Activated CD4-positive, alpha-beta memory T cell treated with anti-CD3 and anti-CD28 coated beads for 36 hours (primary cell): Measurements from ENCODE around the gene CHTOP. TPM values are rescaled to one million over a fixed set of nuclear protein-coding genes. Genes with fewer than 3 reads are reported as not detected.
A peak's percentile ranks its signal among the peaks of the same experiment; 100 is the strongest.

Experiments
- CTCF ChIA-PET: fragments of 350-600 bp; sonication (Branson Sonifier 250); formaldehyde crosslinking; loops from one replicate; lab custom pipeline; 2021; ENCODE audit warnings: antibody characterized with exemption, inconsistent platforms; lab: Charles Lee
- POLR2A ChIA-PET: fragments of 350-600 bp; sonication (Branson Sonifier 250); formaldehyde crosslinking; loops from one replicate; lab custom pipeline; 2021; ENCODE audit warnings: antibody characterized with exemption; lab: Charles Lee
- DNase-seq: peaks from one replicate; pipeline ENCODE4 v3.0.0-alpha.2; 2020
- H3K27ac Mint-ChIP-seq: one replicate; pipeline ENCODE4 v1.8.0; 2021; ENCODE audit warnings: mixed read lengths
- H3K27me3 Mint-ChIP-seq: one replicate; pipeline ENCODE4 v1.8.0; 2021; ENCODE audit warnings: mixed read lengths
- H3K36me3 Mint-ChIP-seq: one replicate; pipeline ENCODE4 v1.8.0; 2021; ENCODE audit warnings: mixed read lengths
- H3K4me1 Mint-ChIP-seq: one replicate; pipeline ENCODE4 v1.8.0; 2021; ENCODE audit warnings: low read depth, mixed read lengths
- H3K4me3 Mint-ChIP-seq: one replicate; pipeline ENCODE4 v1.8.0; 2021; ENCODE audit warnings: mild to moderate bottlenecking, mixed read lengths
- H3K9me3 Mint-ChIP-seq: one replicate; pipeline ENCODE4 v1.8.0; 2021; ENCODE audit warnings: mixed read lengths
- intact Hi-C: fragments of 100-400 bp; cut with micrococcal nuclease; formaldehyde crosslinking; loops from one replicate; pipeline ENCODE4 v1.15.1; 2023
- total RNA-seq, 2 experiments: library from RNA; stranded (reverse); gene quantifications; one replicate each; pipeline ENCODE4 v1.2.3, GENCODE V29; 2021

CHTOP gene
- total RNA-seq, 2 experiments from 2014 or later = 92.5 to 94.7 TPM

GRCh38 chr1:153649137-153649862 lies 15.4 kb downstream of the CHTOP start:
- Mint-ChIP-seq H3K36me3 (peaks cover 22% of the 10 kb centered on the region), H3K27ac (peak overlapping the region; percentile 43), H3K9me3 (no peaks in the 10 kb centered on the region), H3K4me1 (peaks cover 27% of the 10 kb centered on the region), H3K4me3 (no peak overlapping the region), H3K27me3 (no peaks in the 10 kb centered on the region)
- no peak for DNase-seq
- POLR2A ChIA-PET = interaction anchor here (0.8 to 4.1 kb wide), 3 partner anchors 9 to 15 kb away, joined by 6 to 24 read pairs (median 6); partner anchors contain the start of gene CHTOP
- CTCF ChIA-PET = interaction anchor here (0.6 kb wide), 1 partner anchor 23 kb away, joined by 3 read pairs; no protein-coding TSS in a partner anchor
- intact Hi-C loops = no loop called here

DNA sequence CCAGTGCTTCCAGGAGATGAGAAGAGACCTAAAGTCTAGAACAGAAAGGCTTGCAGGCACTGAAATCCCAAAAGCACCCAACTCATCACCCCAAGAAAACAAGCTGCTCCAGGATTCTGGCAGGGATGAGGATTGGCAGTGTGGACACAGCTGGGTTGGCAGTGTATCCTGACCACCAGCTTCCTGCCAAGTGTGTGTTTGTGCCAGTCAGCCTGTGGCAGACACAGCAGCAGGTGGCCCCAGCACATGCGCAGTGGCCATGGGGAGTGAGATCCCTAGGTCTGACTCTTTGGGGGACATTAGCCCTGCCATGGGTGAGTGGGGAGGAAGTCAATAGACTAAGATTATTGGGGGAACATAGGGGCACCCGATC lies 16.0 kb downstream of the CHTOP start:
- H3K36me3 Mint-ChIP-seq = peaks cover 18% of the 10 kb centered on the region
- no peak overlapping the region for H3K4me3 Mint-ChIP-seq
- intact Hi-C loops = loop anchor here (10.0 kb wide), 1 partner anchor 1355 kb away; the partner anchor contains the start of gene ZBTB7B
- ChIA-PET CTCF (no interaction called here), POLR2A (interaction anchor here (0.8 to 4.1 kb wide), 3 partner anchors 10 to 15 kb away, joined by 6 to 24 read pairs (median 6); partner anchors contain the start of gene CHTOP)
- H3K27ac Mint-ChIP-seq = peak overlapping the region; percentile 43
- peaks cover 25% of the 10 kb centered on the region for H3K4me1 Mint-ChIP-seq
- no peak for DNase-seq
- no peaks in the 10 kb centered on the region for H3K9me3 Mint-ChIP-seq
- H3K27me3 Mint-ChIP-seq = no peaks in the 10 kb centered on the region

DNA sequence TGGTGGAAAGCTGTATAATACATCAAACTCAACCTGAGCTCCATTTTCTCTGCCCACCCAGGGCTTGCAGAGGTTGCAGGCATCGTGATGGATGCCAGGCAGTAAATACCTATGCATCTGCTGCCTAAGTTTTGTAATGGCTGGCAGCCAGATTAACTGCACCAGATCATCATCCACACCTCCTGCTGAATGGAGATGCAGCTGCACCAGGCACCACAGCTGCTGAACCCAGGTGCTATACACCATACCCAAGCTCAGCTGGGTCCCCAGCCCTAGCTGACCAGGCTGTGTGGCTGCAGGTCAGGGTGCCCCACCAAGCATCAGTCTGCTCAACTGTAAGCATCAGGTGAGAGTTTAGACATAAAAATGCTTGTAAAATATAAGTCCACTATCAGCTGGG lies 17.9 kb downstream of the CHTOP start:
- no peak overlapping the region for H3K4me3 Mint-ChIP-seq
- H3K27me3 Mint-ChIP-seq = no peaks in the 10 kb centered on the region
- H3K9me3 Mint-ChIP-seq = no peaks in the 10 kb centered on the region
- intact Hi-C loops = loop anchor here (10.0 kb wide), 1 partner anchor 1353 kb away; the partner anchor contains the start of gene ZBTB7B
- H3K4me1 Mint-ChIP-seq = peaks cover 21% of the 10 kb centered on the region
- no peak for DNase-seq
- CTCF ChIA-PET = interaction anchor here (0.9 to 2.1 kb wide), 5 partner anchors 14 to 157 kb away, joined by 3 to 7 read pairs (median 4); no protein-coding TSS in a partner anchor
- H3K36me3 Mint-ChIP-seq = peaks cover 2% of the 10 kb centered on the region
- POLR2A ChIA-PET = interaction anchor here (0.7 to 2.4 kb wide), 4 partner anchors 13 to 76 kb away, joined by 3 to 6 read pairs (median 4); partner anchors contain the start of genes CHTOP and INTS3
- H3K27ac Mint-ChIP-seq = no peak overlapping the region

DNA sequence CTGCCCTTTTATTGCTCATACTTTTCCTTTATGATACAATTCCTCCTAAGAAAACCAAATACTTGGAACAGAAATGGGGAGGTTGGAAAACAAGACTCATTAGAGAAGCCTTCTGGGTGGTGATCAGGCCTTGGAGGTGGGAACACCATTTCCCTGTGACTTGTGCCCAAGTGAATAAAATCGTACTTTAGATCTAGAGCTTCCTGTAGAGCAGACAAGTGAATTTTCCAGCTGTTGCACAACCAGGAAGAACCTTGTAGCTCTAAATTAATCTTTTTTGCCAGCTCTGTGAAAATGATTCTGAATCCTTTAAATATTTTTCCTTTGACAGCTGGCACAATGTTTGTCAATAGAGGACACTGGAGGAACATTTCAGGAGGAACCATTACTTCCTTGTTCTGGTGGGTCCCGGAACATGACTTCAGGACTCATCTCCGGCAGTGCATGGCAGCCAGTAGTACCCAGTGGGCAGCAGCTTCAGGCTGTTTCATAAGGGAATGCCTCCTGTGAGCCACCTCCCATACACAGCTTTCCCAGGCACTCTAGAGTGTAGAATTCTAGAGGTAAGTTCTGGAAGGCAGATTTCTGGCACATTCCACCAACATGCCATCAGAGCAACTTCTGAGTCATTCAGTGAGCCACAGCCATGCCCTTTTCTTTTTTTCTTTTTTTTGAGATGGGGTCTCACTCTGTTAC lies 19.1 kb downstream of the CHTOP start:
- ChIA-PET CTCF (interaction anchor here (1.4 to 2.1 kb wide), 2 partner anchors 121 to 143 kb away, joined by 4 to 7 read pairs; no protein-coding TSS in a partner anchor), POLR2A (interaction anchor here (2.4 kb wide), 1 partner anchor 19 kb away, joined by 6 read pairs; the partner anchor contains the start of gene CHTOP)
- Mint-ChIP-seq H3K4me3 (no peak overlapping the region), H3K36me3 (no peaks in the 10 kb centered on the region), H3K9me3 (no peaks in the 10 kb centered on the region), H3K27me3 (no peaks in the 10 kb centered on the region), H3K27ac (no peak overlapping the region), H3K4me1 (peaks cover 16% of the 10 kb centered on the region)
- intact Hi-C loops = loop anchor here (10.0 kb wide), 1 partner anchor 1352 kb away; the partner anchor contains the start of gene ZBTB7B
- no peak for DNase-seq

DNA sequence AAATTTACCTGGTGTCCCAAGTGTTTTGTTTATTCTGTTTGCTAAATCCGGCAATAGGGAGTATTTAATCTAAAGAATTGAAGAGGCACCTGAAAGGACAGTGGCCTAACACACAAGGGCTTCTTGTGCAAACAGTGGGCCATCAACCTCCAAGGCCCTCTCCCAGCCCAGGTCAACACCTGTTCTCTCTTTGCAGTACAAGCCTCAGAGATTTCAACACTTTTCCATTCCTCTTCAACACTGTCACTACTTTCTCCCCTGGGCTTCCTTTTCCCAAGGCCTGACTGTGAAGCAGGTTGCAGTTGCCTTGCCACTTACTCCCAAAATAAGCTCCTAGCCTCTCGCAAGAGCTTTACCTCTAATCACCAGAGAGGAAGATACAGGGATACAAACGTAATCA lies 21.5 kb downstream of the CHTOP start:
- ChIA-PET CTCF (interaction anchor here (1.3 kb wide), 1 partner anchor 145 kb away, joined by 4 read pairs; no protein-coding TSS in a partner anchor), POLR2A (no interaction called here)

DNA sequence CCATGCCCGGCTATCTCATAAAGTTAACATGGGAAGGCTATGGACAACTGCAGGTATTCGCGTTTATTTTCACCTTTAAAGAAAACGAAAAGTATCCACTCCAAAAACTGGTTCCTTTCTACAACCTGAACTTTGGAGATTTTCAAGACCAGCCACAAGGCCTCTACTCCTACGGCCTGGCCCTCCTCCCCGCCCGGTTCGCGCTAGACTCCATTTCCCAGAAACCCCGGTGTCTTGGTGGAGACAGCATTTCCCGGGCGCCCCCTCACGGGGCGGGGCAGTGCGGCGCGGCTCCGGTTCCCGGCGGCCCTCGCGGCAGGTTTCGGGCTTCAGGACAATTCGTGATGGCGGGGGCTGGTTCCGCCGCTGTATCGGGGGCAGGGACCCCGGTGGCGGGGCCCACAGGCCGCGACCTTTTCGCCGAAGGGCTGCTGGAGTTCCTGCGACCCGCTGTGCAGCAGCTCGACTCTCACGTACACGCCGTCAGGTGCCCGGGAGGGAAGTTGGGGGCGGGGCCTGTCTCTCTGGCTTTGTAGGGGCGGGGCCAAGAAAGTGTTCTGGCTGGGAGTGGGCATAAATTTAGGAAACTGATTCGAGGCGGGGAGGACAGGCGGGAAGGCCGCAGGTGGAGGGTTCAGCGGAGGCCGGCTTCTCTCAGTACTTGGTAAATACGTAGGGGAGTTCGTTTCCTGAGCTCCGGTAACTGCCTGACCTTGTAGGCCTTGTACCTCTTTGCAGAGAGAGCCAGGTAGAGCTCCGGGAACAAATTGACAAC lies 24.7 kb downstream of the CHTOP start, which contains the start of gene SNAPIN:
Gene SNAPIN, plus strand, starts transcription at position 304 of the 775 bp plus-strand sequence. Its CDS starts 41 bp downstream, at position 345.
- intact Hi-C loops = loop anchor here (1.0 to 10.0 kb wide), 4 partner anchors 13 to 1346 kb away; partner anchors contain the start of genes CHTOP, S100A2 and ZBTB7B
- no peaks in the 10 kb centered on the region for H3K9me3 Mint-ChIP-seq
- peak within 1 kb of the TSS; percentile 93 for H3K4me3 Mint-ChIP-seq
- peaks cover 27% of the 10 kb centered on the region for H3K36me3 Mint-ChIP-seq
- peak; percentile 95 for DNase-seq
- POLR2A ChIA-PET = interaction anchor here (1.3 to 2.6 kb wide), 6 partner anchors 9 to 332 kb away, joined by 4 to 16 read pairs (median 9); partner anchors contain the start of genes CHTOP, ILF2 and RPS27
- peak within 1 kb of the TSS; percentile 82 for H3K27ac Mint-ChIP-seq
- CTCF ChIA-PET = interaction anchor here (0.6 to 1.7 kb wide), 7 partner anchors 14 to 148 kb away, joined by 3 to 6 read pairs (median 3); partner anchors contain the start of gene CHTOP
- H3K27me3 Mint-ChIP-seq = no peaks in the 10 kb centered on the region
- H3K4me1 Mint-ChIP-seq = peaks cover 17% of the 10 kb centered on the region

More for the DNA sequence above, 21.5 kb downstream of the CHTOP start:
- Mint-ChIP-seq H3K27me3 (no peaks in the 10 kb centered on the region), H3K36me3 (peaks cover 1% of the 10 kb centered on the region), H3K27ac (no peak overlapping the region), H3K4me1 (peaks cover 15% of the 10 kb centered on the region), H3K4me3 (no peak overlapping the region), H3K9me3 (no peaks in the 10 kb centered on the region)
- no peak for DNase-seq
- intact Hi-C loops = loop anchor here (5.0 to 10.0 kb wide), 2 partner anchors 88 to 1349 kb away; partner anchors contain the start of genes S100A2 and ZBTB7B

DNA sequence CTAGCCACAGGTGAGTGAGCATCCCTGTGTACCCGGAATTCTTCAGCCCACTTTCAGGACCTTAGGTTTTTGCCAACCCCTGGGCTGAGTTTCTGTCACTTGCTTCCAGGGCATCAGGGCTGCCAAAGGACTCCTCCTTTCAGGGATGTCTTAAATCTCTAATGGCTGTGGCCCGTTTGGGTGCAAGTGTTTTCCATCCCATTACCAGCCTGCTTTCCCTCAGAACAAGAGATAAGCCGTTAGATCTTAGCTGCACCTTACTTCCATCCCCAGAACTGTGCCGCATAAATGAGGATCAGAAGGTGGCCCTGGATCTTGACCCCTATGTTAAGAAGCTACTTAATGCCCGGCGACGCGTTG lies 25.3 kb downstream of the CHTOP start:
- Mint-ChIP-seq H3K27me3 (no peaks in the 10 kb centered on the region), H3K36me3 (peaks cover 31% of the 10 kb centered on the region), H3K9me3 (no peaks in the 10 kb centered on the region), H3K4me3 (peak overlapping the region; percentile 93), H3K27ac (peak overlapping the region; percentile 82), H3K4me1 (peaks cover 17% of the 10 kb centered on the region)
- ChIA-PET POLR2A (interaction anchor here (1.3 to 2.6 kb wide), 6 partner anchors 9 to 331 kb away, joined by 4 to 16 read pairs (median 9); partner anchors contain the start of genes CHTOP, ILF2 and RPS27), CTCF (interaction anchor here (0.6 to 1.7 kb wide), 7 partner anchors 13 to 149 kb away, joined by 3 to 6 read pairs (median 3); partner anchors contain the start of gene CHTOP)
- intact Hi-C loops = loop anchor here (5.0 to 10.0 kb wide), 2 partner anchors 92 to 1346 kb away; partner anchors contain the start of genes S100A2 and ZBTB7B
- DNase-seq = no peak

DNA sequence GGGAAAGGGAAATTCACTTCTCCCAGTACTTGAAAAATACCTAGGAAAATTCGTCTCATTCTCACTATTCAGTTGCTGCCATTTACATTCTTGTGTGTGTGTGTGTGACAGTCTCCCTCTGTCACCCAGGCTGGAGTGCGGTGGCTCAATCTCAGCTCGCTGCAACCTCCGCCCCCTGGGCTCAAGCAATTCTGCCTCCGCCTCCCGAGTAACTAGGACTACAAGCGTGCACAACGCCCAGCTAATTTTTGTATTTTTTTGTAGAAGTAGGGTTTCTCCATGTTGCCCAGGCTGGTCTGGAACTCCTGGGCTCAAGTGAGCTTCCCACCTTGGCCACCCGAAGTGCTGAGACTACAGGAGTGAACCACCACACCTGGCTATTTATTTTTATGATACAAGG lies 25.8 kb downstream of the CHTOP start:
- DNase-seq = no peak
- POLR2A ChIA-PET = interaction anchor here (0.6 to 2.6 kb wide), 5 partner anchors 11 to 331 kb away, joined by 4 to 12 read pairs (median 7); partner anchors contain the start of genes CHTOP, ILF2 and RPS27
- H3K9me3 Mint-ChIP-seq = no peaks in the 10 kb centered on the region
- peak overlapping the region; percentile 93 for H3K4me3 Mint-ChIP-seq
- peaks cover 17% of the 10 kb centered on the region for H3K4me1 Mint-ChIP-seq
- intact Hi-C loops = loop anchor here (5.0 to 10.0 kb wide), 2 partner anchors 92 to 1345 kb away; partner anchors contain the start of genes S100A2 and ZBTB7B
- H3K36me3 Mint-ChIP-seq = peaks cover 35% of the 10 kb centered on the region
- H3K27ac Mint-ChIP-seq = peak overlapping the region; percentile 82
- CTCF ChIA-PET = interaction anchor here (1.0 to 1.7 kb wide), 6 partner anchors 13 to 149 kb away, joined by 3 to 6 read pairs (median 4); partner anchors contain the start of gene CHTOP
- no peaks in the 10 kb centered on the region for H3K27me3 Mint-ChIP-seq

- peaks cover 50% of the 10 kb centered on the region for H3K36me3 Mint-ChIP-seq
- intact Hi-C loops = no loop called here
- H3K27me3 Mint-ChIP-seq = no peaks in the 10 kb centered on the region
- H3K27ac Mint-ChIP-seq = no peak overlapping the region
- ChIA-PET POLR2A (interaction anchor here (0.7 to 1.5 kb wide), 3 partner anchors 14 to 126 kb away, joined by 3 read pairs; partner anchors contain the start of gene S100A6), CTCF (no interaction called here)
- H3K4me3 Mint-ChIP-seq = no peak overlapping the region
- no peak for DNase-seq
- peaks cover 17% of the 10 kb centered on the region for H3K4me1 Mint-ChIP-seq
- no peaks in the 10 kb centered on the region for H3K9me3 Mint-ChIP-seq
Measured at GRCh38 chr1:153661111-153661708, 27.3 kb downstream of the CHTOP start.

GRCh38 chr1:153662269-153662668 lies 28.4 kb downstream of the CHTOP start:
- DNase-seq = no peak
- ChIA-PET CTCF (interaction anchor here (0.7 to 1.4 kb wide), 2 partner anchors 9 to 90 kb away, joined by 3 to 5 read pairs; no protein-coding TSS in a partner anchor), POLR2A (interaction anchor here (1.0 to 1.5 kb wide), 2 partner anchors 15 to 127 kb away, joined by 3 read pairs; partner anchors contain the start of gene S100A6)
- H3K27ac Mint-ChIP-seq = no peak overlapping the region
- intact Hi-C loops = no loop called here
- peaks cover 17% of the 10 kb centered on the region for H3K4me1 Mint-ChIP-seq
- H3K9me3 Mint-ChIP-seq = no peaks in the 10 kb centered on the region
- H3K4me3 Mint-ChIP-seq = no peak overlapping the region
- no peaks in the 10 kb centered on the region for H3K27me3 Mint-ChIP-seq
- peaks cover 53% of the 10 kb centered on the region for H3K36me3 Mint-ChIP-seq
